HCT116 (cell line): ENCODE measurements around the gene APOL6. TPM values are rescaled to one million over a fixed set of nuclear protein-coding genes. Genes with fewer than 3 reads are reported as not detected.

Experiments used
- ATAC-seq: fragments of 200-7000 bp; cut with Tn5 transposase; 2 replicates; pipeline ENCODE4 v1.9.1; 2020; ENCODE audit warnings: mild to moderate bottlenecking, moderate library complexity
- BruUV-seq: library from RNA; stranded (reverse); fragments of 400-500 nt; replicated peaks from 2 replicates; lab custom pipeline; 2021; lab: Mats Ljungman, UMichigan
- CTCF ChIA-PET: fragments of 300-600 bp; sonication (Branson Sonifier 250); formaldehyde crosslinking; loops from one replicate; lab custom pipeline; 2021; ENCODE audit warnings: antibody characterized with exemption; lab: Charles Lee
- POLR2A ChIA-PET: fragments of 300-600, 350-600 bp; sonication (Branson Sonifier 250); formaldehyde crosslinking; loops from one replicate; lab custom pipeline; 2021; ENCODE audit warnings: antibody characterized with exemption; lab: Charles Lee
- RAD21 ChIA-PET, 2 experiments: fragments of 300-600 bp; sonication (Branson Sonifier 250); formaldehyde crosslinking; loops; one replicate each; lab custom pipeline; 2023; ENCODE audit warnings: low total read pairs in 2 of 2; ENCODE audit not compliant: uncharacterized antibody in 2 of 2, unreplicated experiment in 2 of 2, low non-redundant PET in 1 of 2; lab: Charles Lee
- DNase-seq: peaks from one replicate; pipeline ENCODE4 v3.0.0-alpha.2; 2010; ENCODE audit warnings: low read depth, low spot score
- H2AFZ ChIP-seq: fragments of 200-600 bp; shearing (Covaris generic), sonication (generic); 2 replicates; pipeline ENCODE4 v1.6.1; 2017; ENCODE audit warnings: low read depth, mixed run types, mixed read lengths, antibody characterized with exemption, low read length; ENCODE audit not compliant: poor library complexity, severe bottlenecking
- H3K27ac ChIP-seq: 2 replicates; pipeline ENCODE4 v1.5.1; 2012; ENCODE audit warnings: low read depth, low read length
- H3K27me3 ChIP-seq: fragments of 200-600 bp; sonication (generic); 2 replicates; pipeline ENCODE4 v1.6.1; 2016; ENCODE audit warnings: mixed run types, low read length, mixed read lengths; ENCODE audit not compliant: insufficient read depth
- H3K36me3 ChIP-seq, 2 experiments: fragments of 200-500 bp in 1 of 2; fragments of 200-600 bp in 1 of 2; sonication (Bioruptor generic) in 1 of 2; sonication (generic) in 1 of 2; 2 replicates each; pipeline versions ENCODE4 v1.5.1 to v1.6.1; 2014 to 2016; ENCODE audit warnings: low read length in 2 of 2, inconsistent platforms in 1 of 2, mixed read lengths in 1 of 2, mixed run types in 1 of 2; ENCODE audit not compliant: insufficient read depth in 2 of 2, control insufficient read depth in 1 of 2
- H3K4me1 ChIP-seq, 2 experiments: fragments of 200-600 bp in 1 of 2; sonication (generic) in 1 of 2; 2 replicates each; pipeline versions ENCODE4 v1.5.1 to v1.6.1; 2012 to 2017; ENCODE audit warnings: low read length in 2 of 2, inconsistent platforms in 1 of 2, mild to moderate bottlenecking in 1 of 2, mixed read lengths in 1 of 2, mixed run types in 1 of 2, moderate library complexity in 1 of 2; ENCODE audit not compliant: insufficient read depth in 2 of 2, control insufficient read depth in 1 of 2
- H3K4me2 ChIP-seq: fragments of 200-600 bp; sonication (generic); 2 replicates; pipeline ENCODE4 v1.6.1; 2017; ENCODE audit warnings: mixed run types, low read length, mixed read lengths
- H3K4me3 ChIP-seq, 2 experiments: fragments of 200-600 bp in 1 of 2; sonication (generic) in 1 of 2; replicated peaks in 1 of 2; 2 replicates each; pipeline ENCODE4 v1.5.1; 2011 to 2016; ENCODE audit warnings: low read length in 2 of 2, control low read depth in 1 of 2, low read depth in 1 of 2, mild to moderate bottlenecking in 1 of 2, mixed read lengths in 1 of 2, mixed run types in 1 of 2
- H3K79me2 ChIP-seq: fragments of 200-600 bp; sonication (generic); 2 replicates; pipeline ENCODE4 v1.6.1; 2017; ENCODE audit warnings: mild to moderate bottlenecking, mixed run types, low read length, moderate library complexity, mixed read lengths; ENCODE audit not compliant: insufficient read depth
- H3K9ac ChIP-seq: fragments of 200-600 bp; sonication (generic); 2 replicates; pipeline ENCODE4 v1.6.1; 2016; ENCODE audit warnings: low read length, mixed read lengths
- H3K9me2 ChIP-seq: fragments of 200-600 bp; sonication (generic), shearing (Covaris generic); 2 replicates; pipeline ENCODE4 v1.6.1; 2017; ENCODE audit warnings: mixed run types, mild to moderate bottlenecking, moderate library complexity; ENCODE audit not compliant: insufficient read depth
- H3K9me3 ChIP-seq, 2 experiments: fragments of 200-500 bp in 1 of 2; fragments of 200-600 bp in 1 of 2; sonication (Bioruptor generic) in 1 of 2; sonication (generic) in 1 of 2; 2 replicates each; pipeline ENCODE4 v1.6.1; 2014 to 2017; ENCODE audit warnings: low read length in 2 of 2, mixed read lengths in 2 of 2, inconsistent platforms in 1 of 2, low read depth in 1 of 2, mild to moderate bottlenecking in 1 of 2, mixed run types in 1 of 2, moderate library complexity in 1 of 2; ENCODE audit not compliant: control insufficient read depth in 1 of 2, insufficient read depth in 1 of 2
- H4K20me1 ChIP-seq: fragments of 200-600 bp; sonication (generic), shearing (Covaris generic); 2 replicates; pipeline ENCODE4 v1.6.1; 2017; ENCODE audit warnings: mixed run types, mild to moderate bottlenecking, moderate library complexity; ENCODE audit not compliant: insufficient read depth
- CBX3 ChIP-seq: IDR thresholded peaks from 2 replicates; pipeline ENCODE4 v1.6.1; 2012; ENCODE audit warnings: low read depth
- EGR1 ChIP-seq: IDR thresholded peaks from 2 replicates; pipeline ENCODE4 v1.6.1; 2012; ENCODE audit warnings: low read depth
- ELF1 ChIP-seq: IDR thresholded peaks from 2 replicates; pipeline ENCODE4 v1.6.1; 2012; ENCODE audit warnings: low read depth, borderline replicate concordance
- EZH2 ChIP-seq: fragments of 200-600 bp; sonication (generic); IDR thresholded peaks from 2 replicates; pipeline ENCODE4 v1.6.1; 2017; ENCODE audit warnings: antibody characterized with exemption, mixed run types
- EZH2phosphoT487 ChIP-seq: fragments of 200-600 bp; IDR thresholded peaks from 2 replicates; pipeline ENCODE4 v1.6.1; 2018; ENCODE audit warnings: antibody characterized with exemption, borderline replicate concordance
- FOSL1 ChIP-seq: IDR thresholded peaks from 2 replicates; pipeline ENCODE4 v1.6.1; 2012; ENCODE audit warnings: low read depth
- POLR2A ChIP-seq: IDR thresholded peaks from 2 replicates; pipeline ENCODE4 v1.7.0; 2011; ENCODE audit warnings: borderline replicate concordance; ENCODE audit not compliant: insufficient read depth, insufficient read length; ENCODE audit errors: extremely low read depth
- RAD21 ChIP-seq: IDR thresholded peaks from 2 replicates; pipeline ENCODE4 v1.6.1; 2012; ENCODE audit warnings: low read depth, mild to moderate bottlenecking
- SIN3A ChIP-seq: IDR thresholded peaks from 2 replicates; pipeline ENCODE4 v1.6.1; 2012; ENCODE audit warnings: low read depth
- TCF7L2 ChIP-seq: IDR thresholded peaks from 2 replicates; pipeline ENCODE4 v1.7.0; 2011; ENCODE audit warnings: borderline replicate concordance, inconsistent platforms; ENCODE audit not compliant: insufficient read depth, insufficient read length; ENCODE audit errors: extremely low read depth
- ZFX ChIP-seq: fragments of 450-650 bp; IDR thresholded peaks from 2 replicates; pipeline ENCODE4 v1.6.1; 2017
- ZNF274 ChIP-seq: fragments of 200-500 bp; sonication (Bioruptor generic); IDR thresholded peaks from 2 replicates; pipeline ENCODE4 v1.6.1; 2014; ENCODE audit warnings: mild to moderate bottlenecking, low read depth, low read length, inconsistent platforms
- intact Hi-C: fragments of 100-400 bp; cut with micrococcal nuclease; formaldehyde crosslinking; loops from 2 replicates; pipeline ENCODE4 v1.10.0; 2022
- total RNA-seq: library from RNA; stranded (reverse); gene quantifications from one replicate; pipeline ENCODE4 v1.2.1, GENCODE V29; 2021; ENCODE audit not compliant: unreplicated experiment
- TF ChIP-seq, protein P1 (sequence below): IDR thresholded peaks from 2 replicates; pipeline ENCODE4 v1.6.1; 2012; ENCODE audit warnings: low read depth
- TF ChIP-seq, protein P2 (sequence below): IDR thresholded peaks from 2 replicates; pipeline ENCODE4 v1.6.1; 2012
- TF ChIP-seq, protein P3 (sequence below): IDR thresholded peaks from 2 replicates; pipeline ENCODE4 v1.6.1; 2011; ENCODE audit warnings: mild to moderate bottlenecking, low read length, moderate library complexity; ENCODE audit not compliant: insufficient replicate concordance; ENCODE audit errors: extremely low read depth
- TF ChIP-seq, protein P4 (sequence below): IDR thresholded peaks from 2 replicates; pipeline ENCODE4 v1.6.1; 2012

Gene APOL6
- total RNA-seq, 1 experiment from 2014 or later, result 0.84 TPM

DNA sequence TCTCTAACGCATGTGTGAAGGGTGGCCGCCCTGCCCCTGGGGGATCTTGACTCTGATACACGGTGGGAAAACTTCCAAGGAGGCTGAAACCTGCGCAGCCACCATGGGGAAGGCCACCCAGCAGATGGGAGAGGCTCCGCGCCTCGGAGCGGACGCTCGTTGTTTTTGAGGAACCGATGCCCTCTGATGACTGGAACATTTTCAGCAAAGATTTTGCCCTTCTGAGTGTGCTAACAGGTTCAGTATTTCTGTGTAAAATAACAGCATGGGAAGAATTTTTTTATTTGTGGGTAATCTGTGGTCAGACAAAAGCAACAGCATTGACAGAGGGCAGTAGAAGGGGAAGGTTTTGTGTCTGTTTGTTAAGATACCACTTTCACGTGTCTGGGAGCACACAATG is 47.8 kb upstream of the APOL6 start:
- Histone ChIP-seq H3K79me2 (no peaks in the 10 kb centered on the region), H3K9me2 (no peaks in the 10 kb centered on the region), H2AFZ (no peak overlapping the region), H3K4me1 (peaks cover 6 to 21% of the 10 kb centered on the region in 2 experiments; a peak in 3 of 4 replicates), H3K27me3 (no peaks in the 10 kb centered on the region), H3K27ac (no peak overlapping the region), H3K4me2 (no peak overlapping the region), H3K9me3 (no peaks in the 10 kb centered on the region), H3K9ac (no peak overlapping the region), H3K4me3 (no peak overlapping the region), H4K20me1 (no peaks in the 10 kb centered on the region), H3K36me3 (no peaks in the 10 kb centered on the region)
- TF ChIP-seq CBX3 (no peak), ZFX (no peak), EGR1 (no peak), EZH2 (no peak), EZH2phosphoT487 (no peak), SIN3A (no peak), ZNF274 (no peak), TCF7L2 (no peak), FOSL1 (no peak), POLR2A (no peak), RAD21 (no peak), ELF1 (no peak)
- TF ChIP-seq, protein P1, sequence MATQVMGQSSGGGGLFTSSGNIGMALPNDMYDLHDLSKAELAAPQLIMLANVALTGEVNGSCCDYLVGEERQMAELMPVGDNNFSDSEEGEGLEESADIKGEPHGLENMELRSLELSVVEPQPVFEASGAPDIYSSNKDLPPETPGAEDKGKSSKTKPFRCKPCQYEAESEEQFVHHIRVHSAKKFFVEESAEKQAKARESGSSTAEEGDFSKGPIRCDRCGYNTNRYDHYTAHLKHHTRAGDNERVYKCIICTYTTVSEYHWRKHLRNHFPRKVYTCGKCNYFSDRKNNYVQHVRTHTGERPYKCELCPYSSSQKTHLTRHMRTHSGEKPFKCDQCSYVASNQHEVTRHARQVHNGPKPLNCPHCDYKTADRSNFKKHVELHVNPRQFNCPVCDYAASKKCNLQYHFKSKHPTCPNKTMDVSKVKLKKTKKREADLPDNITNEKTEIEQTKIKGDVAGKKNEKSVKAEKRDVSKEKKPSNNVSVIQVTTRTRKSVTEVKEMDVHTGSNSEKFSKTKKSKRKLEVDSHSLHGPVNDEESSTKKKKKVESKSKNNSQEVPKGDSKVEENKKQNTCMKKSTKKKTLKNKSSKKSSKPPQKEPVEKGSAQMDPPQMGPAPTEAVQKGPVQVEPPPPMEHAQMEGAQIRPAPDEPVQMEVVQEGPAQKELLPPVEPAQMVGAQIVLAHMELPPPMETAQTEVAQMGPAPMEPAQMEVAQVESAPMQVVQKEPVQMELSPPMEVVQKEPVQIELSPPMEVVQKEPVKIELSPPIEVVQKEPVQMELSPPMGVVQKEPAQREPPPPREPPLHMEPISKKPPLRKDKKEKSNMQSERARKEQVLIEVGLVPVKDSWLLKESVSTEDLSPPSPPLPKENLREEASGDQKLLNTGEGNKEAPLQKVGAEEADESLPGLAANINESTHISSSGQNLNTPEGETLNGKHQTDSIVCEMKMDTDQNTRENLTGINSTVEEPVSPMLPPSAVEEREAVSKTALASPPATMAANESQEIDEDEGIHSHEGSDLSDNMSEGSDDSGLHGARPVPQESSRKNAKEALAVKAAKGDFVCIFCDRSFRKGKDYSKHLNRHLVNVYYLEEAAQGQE, result no peak
- TF ChIP-seq, protein P2, sequence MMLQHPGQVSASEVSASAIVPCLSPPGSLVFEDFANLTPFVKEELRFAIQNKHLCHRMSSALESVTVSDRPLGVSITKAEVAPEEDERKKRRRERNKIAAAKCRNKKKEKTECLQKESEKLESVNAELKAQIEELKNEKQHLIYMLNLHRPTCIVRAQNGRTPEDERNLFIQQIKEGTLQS, result no peak
- TF ChIP-seq, protein P3, sequence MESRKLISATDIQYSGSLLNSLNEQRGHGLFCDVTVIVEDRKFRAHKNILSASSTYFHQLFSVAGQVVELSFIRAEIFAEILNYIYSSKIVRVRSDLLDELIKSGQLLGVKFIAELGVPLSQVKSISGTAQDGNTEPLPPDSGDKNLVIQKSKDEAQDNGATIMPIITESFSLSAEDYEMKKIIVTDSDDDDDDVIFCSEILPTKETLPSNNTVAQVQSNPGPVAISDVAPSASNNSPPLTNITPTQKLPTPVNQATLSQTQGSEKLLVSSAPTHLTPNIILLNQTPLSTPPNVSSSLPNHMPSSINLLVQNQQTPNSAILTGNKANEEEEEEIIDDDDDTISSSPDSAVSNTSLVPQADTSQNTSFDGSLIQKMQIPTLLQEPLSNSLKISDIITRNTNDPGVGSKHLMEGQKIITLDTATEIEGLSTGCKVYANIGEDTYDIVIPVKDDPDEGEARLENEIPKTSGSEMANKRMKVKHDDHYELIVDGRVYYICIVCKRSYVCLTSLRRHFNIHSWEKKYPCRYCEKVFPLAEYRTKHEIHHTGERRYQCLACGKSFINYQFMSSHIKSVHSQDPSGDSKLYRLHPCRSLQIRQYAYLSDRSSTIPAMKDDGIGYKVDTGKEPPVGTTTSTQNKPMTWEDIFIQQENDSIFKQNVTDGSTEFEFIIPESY, result no peak
- TF ChIP-seq, protein P4, sequence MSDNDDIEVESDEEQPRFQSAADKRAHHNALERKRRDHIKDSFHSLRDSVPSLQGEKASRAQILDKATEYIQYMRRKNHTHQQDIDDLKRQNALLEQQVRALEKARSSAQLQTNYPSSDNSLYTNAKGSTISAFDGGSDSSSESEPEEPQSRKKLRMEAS, result no peak
- BruUV-seq, result no TSS peak
- ChIA-PET CTCF (no interaction called here), RAD21 (no interaction called here), POLR2A (no interaction called here)
- ATAC-seq (no peak), DNase-seq (no peak)
- intact Hi-C loops, result no loop called here
